Neural crest cell (in vitro differentiated cells): ENCODE results near the gene TJP3. TPM values are rescaled to one million over a fixed set of nuclear protein-coding genes. Genes with fewer than 3 reads are reported as not detected.

Experiments used
- DNase-seq: peaks from one replicate; pipeline ENCODE4 v3.0.0; 2021; ENCODE audit warnings: low read depth, mixed read lengths, low spot score
- H3K27ac Mint-ChIP-seq: one replicate; pipeline ENCODE4 v1.8.0; 2021; ENCODE audit warnings: mild to moderate bottlenecking, mixed read lengths; ENCODE audit not compliant: unreplicated experiment
- H3K27me3 Mint-ChIP-seq: 2 replicates; pipeline ENCODE4 v1.8.0; 2021; ENCODE audit warnings: low read depth, mild to moderate bottlenecking, mixed read lengths
- H3K36me3 Mint-ChIP-seq: 2 replicates; pipeline ENCODE4 v1.8.0; 2021; ENCODE audit warnings: low read depth, mild to moderate bottlenecking, mixed read lengths
- H3K4me1 Mint-ChIP-seq: 2 replicates; pipeline ENCODE4 v1.8.0; 2021; ENCODE audit warnings: mixed read lengths
- H3K4me3 Mint-ChIP-seq: one replicate; pipeline ENCODE4 v1.8.0; 2021; ENCODE audit warnings: mild to moderate bottlenecking, mixed read lengths
- H3K9me3 Mint-ChIP-seq: 2 replicates; pipeline ENCODE4 v1.8.0; 2021; ENCODE audit warnings: mixed read lengths
- total RNA-seq: library from RNA; stranded (reverse); gene quantifications from 2 replicates; pipeline ENCODE4 v1.2.1, GENCODE V29; 2021
- TF ChIP-seq, protein P1 (sequence below): fragments of 200-600 bp; sonication (generic); conservative IDR thresholded peaks from 2 replicates; pipeline ENCODE4 v1.5.0; 2021; ENCODE audit warnings: antibody characterized with exemption, mild to moderate bottlenecking

TJP3 gene
- total RNA-seq, 1 donor from 2014 or later = not detected

DNA sequence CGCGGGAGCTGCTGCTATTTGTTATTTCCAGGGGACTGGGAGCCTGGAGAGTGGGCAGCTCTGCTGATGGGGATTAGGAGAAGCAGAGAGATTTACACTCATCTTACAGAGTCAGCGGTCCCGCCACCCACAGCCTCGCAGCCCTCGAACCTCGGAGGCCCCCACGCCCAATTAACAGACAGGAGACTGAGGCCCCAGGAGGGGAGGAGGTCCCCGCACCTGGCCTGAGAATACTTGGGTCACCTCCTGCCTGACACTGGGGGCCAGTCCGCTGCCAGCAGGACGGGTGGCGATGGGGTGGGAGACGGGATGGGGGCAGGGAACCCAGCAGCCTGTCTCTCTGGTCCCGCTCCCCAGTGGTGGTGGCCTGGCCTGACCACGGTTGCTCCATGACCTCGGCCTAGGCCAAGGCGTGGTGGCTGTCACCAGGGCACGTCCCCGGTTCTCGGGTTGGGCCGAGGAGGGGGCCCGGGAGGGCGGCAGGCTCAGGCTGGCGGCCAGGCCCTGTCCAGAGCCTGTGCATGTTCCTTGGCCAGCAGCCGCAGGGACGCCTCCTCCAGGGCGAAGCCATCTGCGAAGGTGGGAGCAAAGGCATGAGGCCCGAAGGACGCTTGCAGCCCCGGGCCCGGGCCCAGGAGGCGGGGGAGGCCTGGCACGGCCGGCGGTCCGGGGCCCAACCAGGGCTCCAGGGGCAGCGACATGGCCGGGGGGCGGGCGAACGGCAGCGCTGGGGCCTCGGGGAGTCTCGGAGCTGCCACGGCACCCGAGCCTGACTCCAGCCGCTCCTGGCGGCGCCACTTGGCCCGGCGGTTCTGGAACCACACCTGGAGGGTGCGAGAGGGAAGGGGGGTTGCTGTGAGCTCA, 62.2 kb downstream of the TJP3 start:
- TF ChIP-seq, protein P1, sequence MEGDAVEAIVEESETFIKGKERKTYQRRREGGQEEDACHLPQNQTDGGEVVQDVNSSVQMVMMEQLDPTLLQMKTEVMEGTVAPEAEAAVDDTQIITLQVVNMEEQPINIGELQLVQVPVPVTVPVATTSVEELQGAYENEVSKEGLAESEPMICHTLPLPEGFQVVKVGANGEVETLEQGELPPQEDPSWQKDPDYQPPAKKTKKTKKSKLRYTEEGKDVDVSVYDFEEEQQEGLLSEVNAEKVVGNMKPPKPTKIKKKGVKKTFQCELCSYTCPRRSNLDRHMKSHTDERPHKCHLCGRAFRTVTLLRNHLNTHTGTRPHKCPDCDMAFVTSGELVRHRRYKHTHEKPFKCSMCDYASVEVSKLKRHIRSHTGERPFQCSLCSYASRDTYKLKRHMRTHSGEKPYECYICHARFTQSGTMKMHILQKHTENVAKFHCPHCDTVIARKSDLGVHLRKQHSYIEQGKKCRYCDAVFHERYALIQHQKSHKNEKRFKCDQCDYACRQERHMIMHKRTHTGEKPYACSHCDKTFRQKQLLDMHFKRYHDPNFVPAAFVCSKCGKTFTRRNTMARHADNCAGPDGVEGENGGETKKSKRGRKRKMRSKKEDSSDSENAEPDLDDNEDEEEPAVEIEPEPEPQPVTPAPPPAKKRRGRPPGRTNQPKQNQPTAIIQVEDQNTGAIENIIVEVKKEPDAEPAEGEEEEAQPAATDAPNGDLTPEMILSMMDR = no peak
- no peaks in the 10 kb centered on the region for H3K27me3 Mint-ChIP-seq
- no peaks in the 10 kb centered on the region for H3K36me3 Mint-ChIP-seq
- no peaks in the 10 kb centered on the region for H3K9me3 Mint-ChIP-seq
- peak overlapping the region; percentile 38 for H3K4me3 Mint-ChIP-seq
- no peaks in the 10 kb centered on the region for H3K4me1 Mint-ChIP-seq
- H3K27ac Mint-ChIP-seq = no peak overlapping the region
- no peak for DNase-seq

GRCh38 chr19:3771000-3771905, 63.1 kb downstream of the TJP3 start:
- H3K36me3 Mint-ChIP-seq = no peaks in the 10 kb centered on the region
- H3K27ac Mint-ChIP-seq = no peak overlapping the region
- H3K4me3 Mint-ChIP-seq = peak overlapping the region; percentile 38
- TF ChIP-seq, protein P1 = no peak
- no peaks in the 10 kb centered on the region for H3K4me1 Mint-ChIP-seq
- no peaks in the 10 kb centered on the region for H3K27me3 Mint-ChIP-seq
- no peak for DNase-seq
- no peaks in the 10 kb centered on the region for H3K9me3 Mint-ChIP-seq

GRCh38 chr19:3771906-3772455, 63.8 kb downstream of the TJP3 start, which contains the start of gene RAX2:
Gene RAX2 (minus strand): TSS chr19:3772228. CDS start chr19:3771742, 486 bp downstream.
- H3K4me3 Mint-ChIP-seq = peak within 1 kb of the TSS; percentile 38
- no peaks in the 10 kb centered on the region for H3K27me3 Mint-ChIP-seq
- no peaks in the 10 kb centered on the region for H3K9me3 Mint-ChIP-seq
- TF ChIP-seq, protein P1 = no peak
- DNase-seq = no peak
- no peaks in the 10 kb centered on the region for H3K4me1 Mint-ChIP-seq
- no peak within 1 kb of the TSS for H3K27ac Mint-ChIP-seq
- H3K36me3 Mint-ChIP-seq = no peaks in the 10 kb centered on the region

- TF ChIP-seq, protein P1 = no peak
- Mint-ChIP-seq H3K27me3 (no peaks in the 10 kb centered on the region), H3K36me3 (no peaks in the 10 kb centered on the region), H3K27ac (no peak overlapping the region), H3K4me1 (no peaks in the 10 kb centered on the region), H3K4me3 (no peak overlapping the region), H3K9me3 (no peaks in the 10 kb centered on the region)
- no peak for DNase-seq
These were observed 65.8 kb downstream of the TJP3 start for GRCh38 chr19:3773814-3774515.
